HCT116 (cell line): ENCODE data around the gene MKNK1.

Source experiments
- CTCF ChIP-seq, 3 experiments: fragments of 200-600 bp in 1 of 3; sonication (generic) in 1 of 3; IDR thresholded peaks in 2 of 3; conservative IDR thresholded peaks in 1 of 3; 2 replicates each; pipeline ENCODE4 v1.5.1; 2012 to 2017; ENCODE audit warnings: low read depth in 2 of 3, low read length in 2 of 3, antibody characterized with exemption in 1 of 3, borderline replicate concordance in 1 of 3, control low read depth in 1 of 3, mild to moderate bottlenecking in 1 of 3, mixed read lengths in 1 of 3, mixed run types in 1 of 3, moderate library complexity in 1 of 3; ENCODE audit not compliant: insufficient read depth in 1 of 3
- EZH2 ChIP-seq: fragments of 200-600 bp; sonication (generic); IDR thresholded peaks from 2 replicates; pipeline ENCODE4 v1.6.1; 2017; ENCODE audit warnings: antibody characterized with exemption, mixed run types
- EZH2phosphoT487 ChIP-seq: fragments of 200-600 bp; IDR thresholded peaks from 2 replicates; pipeline ENCODE4 v1.6.1; 2018; ENCODE audit warnings: antibody characterized with exemption, borderline replicate concordance
- POLR2AphosphoS5 ChIP-seq: IDR thresholded peaks from 2 replicates; pipeline ENCODE4 v1.6.1; 2011; ENCODE audit warnings: mild to moderate bottlenecking, low read depth, low read length, moderate library complexity
- RAD21 ChIP-seq: IDR thresholded peaks from 2 replicates; pipeline ENCODE4 v1.6.1; 2012; ENCODE audit warnings: low read depth, mild to moderate bottlenecking
- REST ChIP-seq: IDR thresholded peaks from 2 replicates; pipeline ENCODE4 v1.6.1; 2012; ENCODE audit warnings: low read depth
- SIN3A ChIP-seq: IDR thresholded peaks from 2 replicates; pipeline ENCODE4 v1.6.1; 2012; ENCODE audit warnings: low read depth
- YY1 ChIP-seq: IDR thresholded peaks from 2 replicates; pipeline ENCODE4 v1.6.1; 2011; ENCODE audit warnings: low read length, low read depth, moderate library complexity, mild to moderate bottlenecking; ENCODE audit not compliant: insufficient replicate concordance; ENCODE audit errors: extremely low read depth
- TF ChIP-seq, protein P1 (sequence below): IDR thresholded peaks from 2 replicates; pipeline ENCODE4 v1.6.1; 2012

DNA sequence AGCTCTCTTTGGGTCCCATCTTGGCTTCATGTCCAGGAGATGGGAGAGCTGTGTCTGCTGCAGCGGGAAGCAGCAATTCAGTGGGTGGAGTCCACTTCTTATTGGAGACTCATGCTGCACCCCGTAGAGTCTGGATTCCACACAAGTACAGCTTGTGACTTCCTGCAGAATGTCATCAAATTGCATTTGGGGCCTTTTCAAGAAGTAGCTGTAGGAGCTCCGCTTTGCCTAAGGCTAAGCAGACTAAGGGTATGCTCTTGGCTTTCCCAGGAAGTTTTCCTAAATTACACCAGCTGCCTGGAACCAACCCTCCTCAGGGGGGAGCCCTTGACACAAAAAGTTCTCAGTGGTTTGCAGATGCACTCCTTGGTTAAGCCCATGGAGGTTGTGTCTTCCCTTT is 18.3 kb upstream of the MKNK1 start:
- TF ChIP-seq SIN3A (no peak), RAD21 (peak; percentile 81), EZH2 (no peak), REST (no peak), POLR2AphosphoS5 (no peak), YY1 (no peak), EZH2phosphoT487 (no peak), CTCF (IDR thresholded peaks at IDR 0.05 in 2 of 3, conservative IDR thresholded peaks at IDR 0.05 in 1 of 3; ENCODE audit: borderline replicate concordance in 1 of 3, insufficient read depth in 1 of 3, low read depth in 2 of 3, low read length in 2 of 3) (peak; percentile 63 to 68 (median 64))
- TF ChIP-seq, protein P1, sequence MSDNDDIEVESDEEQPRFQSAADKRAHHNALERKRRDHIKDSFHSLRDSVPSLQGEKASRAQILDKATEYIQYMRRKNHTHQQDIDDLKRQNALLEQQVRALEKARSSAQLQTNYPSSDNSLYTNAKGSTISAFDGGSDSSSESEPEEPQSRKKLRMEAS = no peak
